Adrenal gland (tissue), 5 donors: ENCODE results near the gene SVEP1.

ENCODE experiments used
- POLR2A ChIP-seq, 2 donors: fragments of 450-650 bp; IDR thresholded peaks; one replicate each; pipeline ENCODE4 v1.6.1; 2017; ENCODE audit warnings: antibody characterized with exemption in 2 of 2, mild to moderate bottlenecking in 2 of 2, moderate library complexity in 1 of 2
- TF ChIP-seq, protein P1 (sequence below), 6 experiments: fragments of 450-650 bp in 4 of 6; fragments of 200-600 bp in 2 of 6; sonication (generic) in 1 of 6; IDR thresholded peaks; 1 replicate in 5 of 6; 2 replicates in 1 of 6; pipeline versions ENCODE4 v1.5.1 to v1.8.0; 2016 to 2021; ENCODE audit warnings: antibody characterized with exemption in 6 of 6, mild to moderate bottlenecking in 2 of 6, moderate library complexity in 1 of 6
- donor health status: DM: no; HTN: no; CAD: no.

DNA sequence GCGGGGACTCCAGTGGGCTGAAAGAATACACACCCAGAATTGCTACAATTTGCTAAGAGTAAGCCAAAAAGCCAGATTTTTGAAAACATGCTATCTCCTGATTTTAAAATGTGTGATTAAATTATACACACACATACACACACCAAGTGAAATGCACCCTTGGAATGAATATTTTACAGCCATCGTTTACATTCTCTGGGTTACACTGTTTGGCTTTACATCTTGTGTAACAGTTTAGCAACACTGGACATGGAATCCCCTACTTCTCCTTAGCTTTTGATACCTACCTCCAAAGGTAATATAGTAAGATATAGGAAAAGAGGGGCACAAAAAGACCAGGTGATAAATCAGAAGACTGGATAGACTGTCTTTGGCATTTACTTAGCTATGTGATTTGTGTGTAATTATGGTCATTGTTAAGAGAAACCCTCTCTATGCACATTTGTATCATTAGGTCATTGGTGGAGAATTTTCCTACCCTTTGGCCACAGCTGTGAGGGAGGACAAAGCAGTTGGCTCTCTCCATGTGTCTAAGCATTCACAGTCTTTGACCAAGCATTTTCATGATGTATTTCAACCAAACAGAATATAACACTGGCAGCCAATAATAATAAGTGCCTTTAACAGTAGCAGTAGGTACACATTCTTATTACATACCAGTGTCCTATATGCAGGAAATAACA lies 7.6 kb downstream of the SVEP1 start:
- TF ChIP-seq POLR2A (IDR thresholded peaks at IDR 0.05): no peak
- TF ChIP-seq, protein P1, sequence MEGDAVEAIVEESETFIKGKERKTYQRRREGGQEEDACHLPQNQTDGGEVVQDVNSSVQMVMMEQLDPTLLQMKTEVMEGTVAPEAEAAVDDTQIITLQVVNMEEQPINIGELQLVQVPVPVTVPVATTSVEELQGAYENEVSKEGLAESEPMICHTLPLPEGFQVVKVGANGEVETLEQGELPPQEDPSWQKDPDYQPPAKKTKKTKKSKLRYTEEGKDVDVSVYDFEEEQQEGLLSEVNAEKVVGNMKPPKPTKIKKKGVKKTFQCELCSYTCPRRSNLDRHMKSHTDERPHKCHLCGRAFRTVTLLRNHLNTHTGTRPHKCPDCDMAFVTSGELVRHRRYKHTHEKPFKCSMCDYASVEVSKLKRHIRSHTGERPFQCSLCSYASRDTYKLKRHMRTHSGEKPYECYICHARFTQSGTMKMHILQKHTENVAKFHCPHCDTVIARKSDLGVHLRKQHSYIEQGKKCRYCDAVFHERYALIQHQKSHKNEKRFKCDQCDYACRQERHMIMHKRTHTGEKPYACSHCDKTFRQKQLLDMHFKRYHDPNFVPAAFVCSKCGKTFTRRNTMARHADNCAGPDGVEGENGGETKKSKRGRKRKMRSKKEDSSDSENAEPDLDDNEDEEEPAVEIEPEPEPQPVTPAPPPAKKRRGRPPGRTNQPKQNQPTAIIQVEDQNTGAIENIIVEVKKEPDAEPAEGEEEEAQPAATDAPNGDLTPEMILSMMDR (IDR thresholded peaks at IDR 0.05): no peak
